Middle frontal gyrus (tissue), 1 donor: Measurements from ENCODE around the gene PACS2.
A peak's percentile ranks its signal among the peaks of the same experiment; 100 is the strongest.

Source experiments
- DNase-seq: peaks from one replicate; pipeline ENCODE4 v3.0.0-alpha.2; 2015; ENCODE audit warnings: low spot score; ENCODE audit errors: extremely low spot score

Gene PACS2

DNA sequence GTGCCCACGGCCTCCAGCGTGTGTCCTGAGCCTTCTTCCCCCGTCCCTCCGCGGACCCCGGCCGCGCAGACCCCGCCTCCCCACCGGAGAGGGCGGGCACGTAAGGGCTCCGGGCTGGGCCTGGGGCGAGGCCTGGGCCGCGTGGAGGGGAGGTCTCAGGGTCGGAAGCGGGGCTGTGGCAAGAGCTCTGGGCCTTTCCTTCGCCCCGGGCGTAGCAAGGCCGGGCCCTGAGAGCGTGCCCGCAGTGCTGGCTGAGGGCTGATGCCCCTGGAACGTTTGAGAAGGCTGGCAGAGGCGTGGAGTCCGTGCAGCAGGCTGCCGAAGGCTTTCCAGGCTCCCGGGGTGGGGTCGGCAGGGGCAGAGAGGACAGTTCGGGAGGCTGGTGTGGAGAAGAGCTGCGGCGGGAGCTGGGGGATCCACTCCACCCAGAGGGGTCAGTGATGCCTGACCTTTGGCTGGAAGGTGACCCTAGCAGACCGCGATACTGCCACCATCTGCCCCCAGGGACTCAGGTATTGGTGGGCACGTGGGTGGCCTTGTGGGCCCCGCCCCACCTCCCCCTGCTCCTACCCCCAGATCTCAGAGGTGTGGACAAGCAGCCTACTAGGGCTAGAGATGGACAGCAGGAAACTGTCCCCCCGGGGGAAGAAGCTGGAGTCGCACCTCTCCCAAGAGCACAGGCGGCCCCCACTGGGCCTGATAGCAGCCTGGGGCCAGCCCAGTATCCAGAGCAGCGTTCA, 84.3 kb downstream of the PACS2 start:
- DNase-seq = no peak

DNA sequence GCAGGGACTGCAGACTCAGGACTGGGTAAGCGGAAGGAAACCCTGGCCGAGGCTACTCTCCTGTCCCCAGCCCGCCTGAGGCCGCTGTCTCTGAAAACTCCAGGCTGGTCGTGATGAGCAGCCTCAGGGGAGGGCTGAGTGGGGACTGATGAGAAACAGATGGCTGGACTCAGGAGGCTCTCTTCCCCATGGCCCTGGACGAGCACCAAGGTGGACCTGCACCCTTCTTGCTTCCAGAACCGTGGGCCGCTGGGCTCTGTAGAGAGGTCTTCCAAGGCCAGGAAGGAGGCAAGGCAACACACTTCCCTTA, 84.9 kb downstream of the PACS2 start:
- no peak for DNase-seq

DNA sequence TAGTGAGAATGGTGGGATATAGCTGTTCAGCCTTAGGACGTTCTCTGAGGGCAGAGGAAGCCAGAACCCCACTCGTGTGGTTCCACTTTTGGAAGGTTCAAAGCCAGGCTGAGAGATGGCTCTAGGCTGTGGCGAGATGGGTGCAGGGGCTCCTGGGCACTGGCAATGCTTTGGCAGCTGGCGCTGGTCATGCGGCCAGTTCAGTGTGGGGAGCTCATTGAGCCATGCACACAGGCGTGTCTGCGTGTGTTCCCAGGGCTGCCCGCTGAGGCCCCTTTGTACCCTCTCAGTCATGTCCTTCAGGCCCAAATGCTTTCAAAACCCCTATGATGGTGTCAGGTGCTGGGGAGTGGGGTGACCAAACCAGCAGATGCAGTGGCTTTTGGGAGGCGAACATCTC, 85.5 kb downstream of the PACS2 start:
- DNase-seq = no peak

DNA sequence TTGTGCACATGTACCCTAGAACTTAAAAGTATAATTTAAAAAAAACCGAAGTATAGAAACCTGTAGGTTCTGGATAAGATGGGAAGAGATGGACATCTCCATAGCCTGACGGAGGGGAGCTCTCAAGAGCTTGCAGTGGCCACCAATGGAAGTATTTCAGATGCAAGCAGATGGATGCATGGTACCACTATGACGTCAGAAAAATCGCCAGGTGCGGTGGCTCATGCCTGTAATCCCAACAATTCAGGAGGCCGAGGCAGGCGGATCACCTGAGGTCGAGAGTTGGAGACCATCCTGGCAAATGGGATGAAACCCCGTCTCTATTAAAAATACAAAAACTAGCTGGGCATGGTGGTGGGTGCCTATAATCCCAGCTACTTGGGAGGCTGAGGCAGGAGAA, 87.2 kb downstream of the PACS2 start:
- DNase-seq = no peak

DNA sequence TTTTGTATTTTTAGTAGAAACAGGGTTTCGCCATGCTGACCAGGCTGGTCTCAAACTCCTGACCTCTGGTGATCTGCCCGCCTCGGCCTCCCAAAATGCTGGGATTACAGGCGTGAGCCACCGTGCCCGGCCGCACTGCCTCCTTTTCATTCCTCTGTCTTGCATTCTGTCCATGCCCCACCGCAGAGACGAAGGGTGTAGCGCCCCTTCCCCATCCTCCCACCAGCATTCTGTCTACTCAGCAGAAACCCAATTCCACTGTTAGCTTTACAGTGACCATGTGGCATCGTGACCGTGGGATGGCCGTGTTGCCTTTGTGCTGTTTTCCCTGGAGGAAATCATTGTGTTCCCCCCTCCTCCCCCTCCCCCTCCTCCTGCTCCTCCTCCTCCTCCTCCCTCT, 94.0 kb downstream of the PACS2 start:
- DNase-seq = no peak

DNA sequence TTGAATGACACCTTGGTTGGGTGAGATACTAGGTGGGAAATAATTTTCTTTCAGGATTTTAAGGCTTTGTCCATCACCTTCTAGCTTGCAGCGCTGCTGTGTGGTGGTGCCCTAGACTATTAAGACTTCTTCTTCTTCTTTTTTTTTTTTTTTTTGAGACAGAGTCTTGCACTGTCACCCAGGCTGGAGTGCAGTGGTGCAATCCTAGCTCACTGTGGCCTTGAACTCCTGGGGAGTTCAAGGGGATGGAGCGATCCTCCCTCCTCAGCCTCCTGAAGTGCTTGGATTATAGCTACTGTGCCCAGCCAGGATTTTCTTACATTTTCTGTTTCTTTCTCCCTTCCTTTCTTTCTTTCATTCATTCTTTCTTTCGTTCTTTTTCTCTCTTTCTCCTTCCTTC, 94.8 kb downstream of the PACS2 start:
- DNase-seq = no peak

DNA sequence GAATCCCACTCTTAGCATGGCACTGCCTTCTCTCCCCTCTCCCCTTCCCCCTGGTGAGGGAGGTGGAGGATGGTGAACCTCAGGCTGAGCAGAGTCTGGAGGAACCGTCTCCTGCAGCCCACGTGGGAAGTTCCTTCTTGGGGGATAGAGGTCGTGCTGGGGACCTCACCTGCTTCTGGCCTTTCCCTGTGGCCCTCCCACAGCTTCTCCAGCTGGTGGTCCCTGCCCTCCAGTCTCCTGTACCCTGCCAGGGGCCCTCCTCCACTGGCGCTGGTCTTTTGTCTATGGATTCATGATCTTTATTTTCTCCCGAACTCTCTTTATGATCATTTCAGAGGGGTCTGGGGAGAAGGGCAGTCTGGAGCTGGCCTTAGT, 96.1 kb downstream of the PACS2 start:
- no peak for DNase-seq

DNA sequence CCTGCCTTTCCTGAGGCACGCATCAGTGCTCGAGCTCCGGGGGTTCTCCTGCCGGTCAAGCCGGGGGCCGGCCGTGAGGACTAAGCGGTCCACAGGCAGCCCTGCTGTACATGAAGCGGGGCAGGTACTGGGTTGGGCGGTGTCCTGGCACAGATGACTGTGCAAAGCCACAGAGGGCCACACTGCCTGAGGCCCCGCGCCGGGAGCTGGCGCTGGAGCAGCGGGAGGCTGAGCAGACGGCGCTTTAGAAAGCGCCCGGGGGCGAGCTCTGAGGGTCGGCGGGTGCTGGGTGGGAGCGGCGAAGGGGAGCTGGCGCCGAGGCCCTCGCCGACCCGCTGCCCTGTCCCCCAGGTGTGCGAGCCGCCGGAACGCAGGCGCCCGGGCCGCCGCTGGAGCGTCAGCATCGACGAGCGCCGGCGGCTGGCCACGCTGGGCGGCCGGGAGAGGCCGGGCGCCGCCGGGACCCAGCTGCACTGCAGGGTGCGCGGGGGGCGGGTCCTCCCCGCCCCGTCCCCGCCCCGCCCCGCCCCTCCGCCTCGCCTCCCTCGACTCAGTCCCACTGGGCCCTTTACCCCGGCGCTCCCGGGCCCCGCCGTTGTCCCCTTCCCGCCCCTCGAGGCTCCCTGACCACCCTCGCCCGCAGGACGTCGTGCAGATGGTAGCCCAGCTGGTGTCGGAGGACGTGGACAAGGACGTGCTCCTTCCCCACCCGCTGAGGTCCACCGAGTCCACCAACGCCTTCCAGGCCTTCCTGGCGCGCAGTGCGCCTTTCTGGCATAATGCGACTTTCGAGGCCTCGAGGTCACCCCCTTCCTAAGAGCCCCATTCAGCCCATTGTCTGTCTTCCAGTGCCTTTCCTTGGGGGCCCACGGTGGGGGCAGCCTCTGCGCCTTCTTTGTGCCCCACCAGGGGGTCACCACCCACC, 96.7 kb downstream of the PACS2 start:
- no peak for DNase-seq

DNA sequence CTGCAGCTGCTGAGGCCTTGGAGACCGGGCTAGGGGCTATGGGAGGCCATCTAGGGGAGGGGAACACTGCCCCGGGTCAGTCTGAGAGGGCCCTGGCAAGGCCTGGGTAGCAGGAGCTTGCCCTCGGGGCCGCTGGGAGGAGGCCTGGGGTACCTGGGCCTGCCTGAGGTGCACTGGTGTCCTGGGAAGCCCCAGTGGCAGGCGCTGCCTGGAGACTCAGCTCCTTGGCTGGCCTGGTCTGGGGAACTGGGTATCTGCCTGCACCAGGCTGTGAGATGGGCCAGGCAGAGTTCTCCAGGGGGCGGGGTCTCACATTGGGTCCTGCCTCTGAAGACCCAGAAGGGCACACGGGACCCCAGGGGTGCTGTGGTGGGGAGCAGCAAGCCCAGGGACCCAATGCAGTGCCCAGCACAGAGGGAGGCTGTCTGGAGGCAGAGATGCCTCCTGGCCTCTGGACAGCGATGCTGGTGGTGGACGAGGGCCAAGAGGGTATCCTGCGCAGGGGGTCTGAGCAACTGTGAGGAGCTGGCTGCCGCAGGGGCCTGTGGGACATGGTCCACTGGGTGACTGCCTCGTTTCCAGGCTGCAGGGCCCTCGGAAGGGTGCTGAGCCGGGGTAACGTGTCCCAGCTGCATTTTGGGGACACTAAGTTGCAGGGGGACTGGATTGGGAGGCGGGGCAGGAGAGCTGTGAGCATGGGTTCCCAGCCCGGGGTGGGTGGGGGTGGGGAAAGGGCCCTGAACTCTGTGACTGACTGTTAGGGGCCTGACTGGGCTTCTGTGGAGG, 97.6 kb downstream of the PACS2 start:
- DNase-seq = no peak

DNA sequence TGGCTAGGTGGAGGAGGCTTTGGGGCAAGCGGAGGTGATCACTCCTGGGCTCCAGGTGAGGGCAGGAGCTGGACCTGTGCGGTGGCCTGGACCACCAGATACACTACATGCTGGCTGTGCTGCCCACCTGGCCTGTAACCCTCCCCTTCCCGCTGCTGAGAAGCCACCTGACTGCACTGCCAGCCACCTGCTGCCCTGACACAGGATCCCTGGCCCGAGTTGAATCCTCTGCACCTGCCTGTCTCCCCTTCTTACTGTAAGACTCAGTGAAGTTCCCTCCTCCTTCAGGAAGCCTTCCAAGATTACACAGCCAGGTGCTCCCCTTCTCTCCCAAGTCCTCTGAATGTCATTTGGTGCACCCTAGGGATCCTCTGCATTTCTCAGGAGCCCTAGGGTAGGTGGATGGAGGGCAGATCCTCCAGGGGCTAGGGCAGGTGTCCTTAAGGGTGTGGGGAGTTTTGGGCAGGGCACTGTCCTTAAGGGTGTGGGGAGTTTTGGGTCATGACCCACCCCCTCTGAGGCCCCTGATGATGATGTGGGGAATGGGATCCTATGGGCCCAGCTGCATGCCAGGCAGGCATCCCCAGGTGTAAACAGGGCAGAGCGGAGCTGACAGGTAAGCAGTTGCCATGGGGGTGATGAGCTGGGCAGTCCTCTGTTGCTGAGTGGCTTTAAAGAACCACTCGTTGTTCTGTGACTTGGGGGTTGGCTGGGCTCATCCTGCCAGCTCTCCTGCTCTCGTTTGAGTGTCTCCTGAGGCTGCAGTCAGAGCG, 98.4 kb downstream of the PACS2 start:
- no peak for DNase-seq

DNA sequence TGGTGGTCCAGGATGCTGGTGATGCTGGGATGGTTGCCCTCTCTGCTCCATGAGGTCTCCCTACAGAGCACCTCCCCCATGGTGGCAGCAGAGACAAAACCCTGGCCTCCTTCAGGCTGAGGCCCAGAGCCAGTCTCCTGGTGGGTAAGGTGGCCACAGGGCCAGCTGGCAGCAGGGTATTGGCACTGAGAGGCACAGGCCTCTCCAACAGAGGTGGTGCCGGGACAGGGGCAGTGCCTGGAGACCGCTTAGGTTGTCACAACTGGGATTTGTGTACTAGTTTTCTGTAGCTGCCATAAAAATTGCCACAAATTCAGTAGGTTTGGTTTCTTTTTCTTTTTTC, 99.0 kb downstream of the PACS2 start:
- DNase-seq = no peak

DNA sequence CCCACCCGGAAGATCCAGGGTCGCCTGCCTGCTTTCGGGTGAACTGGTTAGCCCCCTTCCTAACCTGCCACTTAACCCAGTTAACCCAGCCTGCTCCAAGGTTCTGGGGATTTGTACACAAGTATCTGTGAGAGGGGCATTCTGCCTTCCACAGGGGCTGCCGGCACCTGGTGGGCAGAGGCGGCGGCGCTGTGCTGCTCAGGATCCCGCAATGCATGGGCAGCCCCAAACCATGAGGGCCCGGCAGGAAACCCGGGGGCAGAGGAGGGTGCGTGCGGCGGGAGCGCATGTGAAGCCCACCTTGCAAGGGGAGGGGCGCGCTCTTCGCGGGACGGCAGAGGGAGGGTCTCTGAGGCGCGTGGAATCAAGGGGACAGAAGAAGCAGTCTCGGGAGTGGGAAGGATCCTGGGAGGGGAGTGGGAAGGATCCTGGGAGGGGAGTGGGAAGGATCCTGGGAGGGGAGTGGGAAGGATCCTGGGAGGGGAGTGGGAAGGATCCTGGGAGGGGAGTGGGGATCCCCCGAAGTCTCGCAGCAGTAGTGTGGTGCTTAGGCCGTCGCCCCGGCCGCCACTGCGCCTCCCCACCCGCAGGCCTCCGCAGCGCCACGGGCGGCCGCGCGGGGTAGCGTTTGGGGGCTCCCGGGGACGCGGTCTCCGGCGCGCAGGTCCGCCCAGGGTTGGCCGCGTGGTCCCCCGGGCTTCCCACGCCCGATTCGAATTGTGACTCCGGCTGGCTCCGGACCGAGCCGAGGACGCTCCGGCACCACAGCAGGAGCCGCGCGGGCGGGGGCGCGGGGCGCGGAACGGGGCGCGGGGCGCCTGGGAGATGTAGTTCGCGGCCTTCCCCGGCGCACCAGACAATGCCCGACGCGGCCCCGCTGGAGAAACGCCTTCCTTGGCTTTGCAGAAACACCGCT, 100.2 kb downstream of the PACS2 start:
- DNase-seq = peak; percentile 69

DNA sequence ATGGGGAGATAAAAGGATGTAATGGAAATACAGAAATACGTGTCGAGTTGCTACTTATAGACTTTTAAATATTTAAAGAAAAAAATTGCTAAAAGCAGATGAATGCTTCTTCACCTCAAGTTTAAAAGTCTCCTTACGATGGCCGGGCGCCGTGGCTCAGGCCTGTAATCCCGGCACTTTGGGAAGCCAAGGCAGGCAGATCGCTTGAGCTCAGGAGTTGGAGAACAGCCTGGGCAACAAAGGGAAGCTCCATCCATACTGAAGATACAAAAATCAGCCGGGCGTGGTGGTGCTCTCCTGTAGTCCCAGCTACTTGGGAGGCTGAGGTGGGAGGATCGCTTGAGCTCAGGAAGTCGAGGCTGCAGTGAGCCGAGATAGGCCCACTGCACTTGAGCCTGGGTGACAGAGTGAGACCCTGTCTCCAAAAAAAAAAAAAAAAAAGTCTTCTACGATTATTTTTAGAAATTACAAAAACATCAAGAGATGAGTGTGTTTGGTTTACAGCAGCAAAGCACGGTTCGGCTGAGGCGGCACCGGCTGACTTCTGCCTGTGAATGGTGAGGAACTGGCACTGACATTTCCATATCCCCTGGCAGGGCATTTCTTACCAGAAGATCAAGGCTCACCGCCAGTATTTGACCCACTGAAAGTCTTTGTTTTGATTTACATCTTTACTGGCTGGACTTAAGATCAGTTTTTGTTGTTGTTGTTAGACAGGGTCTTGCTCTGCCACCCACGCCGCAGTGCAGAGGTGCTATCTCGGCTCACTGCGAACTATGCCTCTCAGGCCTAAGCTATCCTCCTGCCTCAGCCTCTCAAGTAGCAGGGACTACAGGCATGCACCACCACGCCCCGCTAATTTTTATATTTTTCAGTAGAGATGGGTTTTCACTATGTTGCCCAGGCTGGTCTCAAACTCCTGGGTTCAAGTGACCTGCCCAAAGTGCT, 101.2 kb downstream of the PACS2 start:
- no peak for DNase-seq

DNA sequence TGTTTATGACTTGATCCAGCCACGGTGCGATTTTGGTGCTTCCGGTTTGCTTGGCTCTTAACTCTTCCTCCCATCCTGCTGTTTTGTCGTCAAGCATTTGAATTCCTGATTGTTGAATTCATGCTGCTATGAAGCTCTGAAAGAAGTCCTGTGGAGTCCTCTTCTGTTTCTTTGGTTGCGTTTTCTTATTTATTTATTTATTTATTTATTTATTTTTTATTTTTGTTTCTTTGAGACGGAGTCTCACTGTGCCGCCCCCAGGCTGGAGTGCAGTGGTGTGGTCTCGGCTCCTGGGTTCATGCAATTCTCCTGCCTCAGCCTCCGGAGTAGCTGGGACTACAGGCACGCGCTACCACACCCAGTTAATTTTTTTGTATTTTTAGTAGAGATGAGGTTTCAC, 102.1 kb downstream of the PACS2 start:
- no peak for DNase-seq

DNA sequence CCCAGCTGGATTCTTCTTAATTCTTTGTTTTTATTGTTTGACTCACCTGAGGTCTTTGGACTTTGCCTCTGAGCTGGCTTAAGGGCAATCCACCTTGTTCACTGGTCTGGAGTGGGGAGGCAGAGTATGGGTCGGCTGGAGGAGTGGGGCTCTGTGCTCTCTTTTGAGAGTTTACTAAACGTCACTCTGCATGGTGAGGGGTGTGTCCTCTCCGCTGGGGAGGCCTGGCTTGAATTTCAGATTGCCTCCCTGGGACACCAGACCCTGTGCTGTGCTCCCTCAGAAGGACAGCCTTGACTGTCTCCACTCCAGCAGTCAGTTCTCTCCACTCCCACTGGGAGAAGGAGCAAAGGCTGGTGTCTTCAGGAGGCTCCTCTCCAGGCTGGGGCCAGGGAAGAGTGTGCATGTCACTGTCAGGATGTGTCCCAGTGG, 103.2 kb downstream of the PACS2 start:
- no peak for DNase-seq

DNA sequence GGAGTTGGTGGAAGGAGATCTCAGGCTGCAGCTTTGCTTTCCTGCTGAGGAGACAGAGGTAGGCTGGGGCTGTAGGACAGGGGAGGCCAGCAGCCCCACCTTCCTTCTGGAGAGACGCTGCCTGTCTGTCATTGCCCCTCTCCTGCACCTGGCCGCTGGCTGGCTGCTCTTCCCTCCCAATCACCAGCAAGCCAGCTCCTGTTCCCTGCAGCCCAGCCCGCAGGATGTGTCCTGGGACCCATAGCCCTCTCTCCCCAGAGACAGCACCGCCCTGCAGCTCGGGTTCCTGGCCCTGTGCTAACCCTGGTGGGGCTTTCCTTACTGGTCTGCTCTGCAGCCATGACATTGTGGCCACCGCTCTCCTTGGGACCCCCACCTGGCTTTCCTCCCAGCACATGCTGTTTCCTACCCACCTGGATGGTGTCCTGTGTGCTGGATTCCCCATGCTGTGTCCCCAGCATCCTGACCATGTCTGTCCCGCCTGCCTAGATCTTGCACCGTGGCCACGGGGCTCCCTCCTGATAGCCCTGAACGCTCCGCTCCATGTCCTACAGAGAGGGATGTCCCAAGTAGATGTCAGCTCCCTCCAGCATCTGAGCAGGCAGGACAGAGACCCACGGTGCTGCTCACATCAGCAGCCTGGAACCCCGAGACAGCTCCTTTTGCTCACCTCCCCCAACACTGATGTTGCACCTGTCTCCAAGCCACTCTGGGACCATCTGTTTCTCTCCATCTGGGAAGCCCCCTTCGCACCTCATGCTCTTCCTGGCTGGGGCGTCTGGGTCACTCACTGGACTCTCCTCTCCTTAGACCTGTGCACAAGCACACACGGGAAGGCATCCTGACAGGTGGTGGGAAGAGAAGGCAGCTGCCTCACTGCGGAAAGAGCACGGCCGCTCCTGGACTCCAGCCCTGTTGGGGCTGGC, 104.0 kb downstream of the PACS2 start:
- DNase-seq = no peak

DNA sequence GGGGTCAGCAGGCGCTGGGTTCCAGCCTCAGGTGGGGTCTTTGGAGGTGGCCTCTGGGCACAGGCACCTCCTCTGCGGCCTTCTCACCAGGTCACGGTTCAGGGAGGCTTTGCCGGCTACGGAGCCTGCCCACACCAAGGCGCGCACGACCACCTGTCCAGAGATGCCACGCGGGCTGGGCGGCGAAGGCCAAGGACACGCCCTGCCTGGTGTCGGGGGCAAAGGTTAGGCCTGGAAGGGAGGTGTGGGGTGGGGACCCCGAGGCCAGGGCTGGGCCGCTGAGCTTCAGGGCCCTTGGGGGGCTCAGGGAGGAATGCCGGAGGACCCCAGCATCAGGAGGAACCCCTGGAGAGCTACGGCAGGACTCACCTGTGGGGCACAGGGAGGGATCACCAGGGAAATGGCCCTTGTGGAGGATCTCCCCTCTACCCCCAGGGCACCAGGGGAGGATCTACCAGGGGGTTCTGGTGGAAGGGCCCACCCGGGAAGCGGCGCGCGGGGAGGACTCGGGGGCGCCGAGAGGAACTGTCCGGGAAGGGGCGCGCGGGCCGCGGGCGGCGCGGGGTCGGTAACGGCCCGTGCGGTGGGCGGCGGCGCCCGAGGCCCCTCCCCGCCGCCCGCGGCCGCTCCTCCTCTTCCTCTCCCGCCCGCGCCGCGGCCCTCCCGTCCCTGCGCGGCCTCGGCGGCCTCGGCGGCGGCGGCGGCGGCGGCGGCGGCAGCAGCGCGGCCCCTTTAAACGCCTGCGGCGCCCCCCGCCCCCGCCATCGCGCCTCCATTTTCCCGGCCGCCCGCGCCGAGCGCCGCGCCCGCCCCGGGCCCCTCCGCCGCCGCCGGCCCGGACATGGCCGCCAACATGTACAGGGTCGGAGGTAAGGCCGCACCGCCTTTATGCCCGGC, 104.9 kb downstream of the PACS2 start, which contains the start of gene MTA1:
Gene MTA1 (plus strand): TSS at position 633 of the 897 bp plus-strand sequence. CDS start 209 bp downstream, at position 842.
- no peak for DNase-seq
